NCI-H510A treated with DMSO at 0.1 percent for 48 hours (cell line): ENCODE results near the gene PARS2.

Experiments used
- DNase-seq: peaks from one replicate; lab custom pipeline; 2025; lab: John Stamatoyannopoulos, UW

The PARS2 gene

GRCh38 chr1:54774820-54775498 is 10.6 kb upstream of the PARS2 start:
- peak; percentile 62 for DNase-seq

GRCh38 chr1:54772951-54773350 is 8.6 kb upstream of the PARS2 start:
- no peak for DNase-seq

GRCh38 chr1:54768093-54768492 is 3.8 kb upstream of the PARS2 start:
- no peak for DNase-seq

- no peak for DNase-seq
These were observed 3.2 kb upstream of the PARS2 start for GRCh38 chr1:54767526-54767925.

- no peak for DNase-seq
These were observed 2.4 kb upstream of the PARS2 start for GRCh38 chr1:54766726-54767125.

- DNase-seq: no peak
These were observed 719 bp upstream of the PARS2 start for GRCh38 chr1:54764922-54765561.

- no peak for DNase-seq
These were observed 549 bp downstream of the PARS2 start for GRCh38 chr1:54763816-54764132.

GRCh38 chr1:54758678-54759348 is 5.5 kb downstream of the PARS2 start:
- no peak for DNase-seq

- DNase-seq: no peak
These were observed 6.5 kb downstream of the PARS2 start for GRCh38 chr1:54757833-54758232.

- no peak for DNase-seq
These were observed 9.6 kb downstream of the PARS2 start for GRCh38 chr1:54754486-54755285.

GRCh38 chr1:54754045-54754444 is 10.3 kb downstream of the PARS2 start:
- no peak for DNase-seq

- DNase-seq: no peak
These were observed 12.9 kb downstream of the PARS2 start for GRCh38 chr1:54751426-54751825.

GRCh38 chr1:54750596-54750995 is 13.7 kb downstream of the PARS2 start:
- DNase-seq: no peak

- DNase-seq: no peak
These were observed 16.1 kb downstream of the PARS2 start for GRCh38 chr1:54748094-54748835.

GRCh38 chr1:54745864-54746263 is 18.5 kb downstream of the PARS2 start:
- no peak for DNase-seq

- DNase-seq: no peak
These were observed 19.0 kb downstream of the PARS2 start for GRCh38 chr1:54745274-54745673.

GRCh38 chr1:54744696-54745095 is 19.6 kb downstream of the PARS2 start:
- DNase-seq: no peak

- DNase-seq: no peak
These were observed 20.7 kb downstream of the PARS2 start for GRCh38 chr1:54743416-54744226.

GRCh38 chr1:54742282-54742681 is 22.0 kb downstream of the PARS2 start:
- no peak for DNase-seq

- no peak for DNase-seq
These were observed 22.8 kb downstream of the PARS2 start for GRCh38 chr1:54741531-54741930.

GRCh38 chr1:54738244-54738643 is 26.1 kb downstream of the PARS2 start:
- no peak for DNase-seq
